ENCODE measurements around the gene DELE1.

- no peak for TF ChIP-seq CTCF (tag by site-specific recombination; IDR thresholded peaks at IDR 0.05)
- no peak for TF ChIP-seq ZBTB20 (tag by site-specific recombination; IDR thresholded peaks at IDR 0.05)
- TF ChIP-seq ZNF768 (tag by site-specific recombination; IDR thresholded peaks at IDR 0.05): no peak
- no peak for TF ChIP-seq SP3 (tag by site-specific recombination; IDR thresholded peaks at IDR 0.05)
- TF ChIP-seq OVOL3 (tag by site-specific recombination; IDR thresholded peaks at IDR 0.05): no peak
- no peak for TF ChIP-seq ZNF76 (tag by site-specific recombination; IDR thresholded peaks at IDR 0.05; ENCODE audit: borderline replicate concordance, low read depth)
- TF ChIP-seq ZNF544 (tag by site-specific recombination; IDR thresholded peaks at IDR 0.05): no peak
- no peak for TF ChIP-seq ZNF416 (tag by site-specific recombination; IDR thresholded peaks at IDR 0.05)
- TF ChIP-seq ZBTB1 (tag by site-specific recombination; IDR thresholded peaks at IDR 0.05): no peak
Measured at GRCh38 chr5:141898448-141899049, 25.1 kb upstream of the DELE1 start.

Measured in HEK293 (cell line).